ENCODE measurements around the gene CDK4.
"Not testable (repeated sequence)": the region's sequence is repeated elsewhere in the genome, so short reads cannot be mapped to it uniquely, and the experiment has no call there.

Gene CDK4

DNA sequence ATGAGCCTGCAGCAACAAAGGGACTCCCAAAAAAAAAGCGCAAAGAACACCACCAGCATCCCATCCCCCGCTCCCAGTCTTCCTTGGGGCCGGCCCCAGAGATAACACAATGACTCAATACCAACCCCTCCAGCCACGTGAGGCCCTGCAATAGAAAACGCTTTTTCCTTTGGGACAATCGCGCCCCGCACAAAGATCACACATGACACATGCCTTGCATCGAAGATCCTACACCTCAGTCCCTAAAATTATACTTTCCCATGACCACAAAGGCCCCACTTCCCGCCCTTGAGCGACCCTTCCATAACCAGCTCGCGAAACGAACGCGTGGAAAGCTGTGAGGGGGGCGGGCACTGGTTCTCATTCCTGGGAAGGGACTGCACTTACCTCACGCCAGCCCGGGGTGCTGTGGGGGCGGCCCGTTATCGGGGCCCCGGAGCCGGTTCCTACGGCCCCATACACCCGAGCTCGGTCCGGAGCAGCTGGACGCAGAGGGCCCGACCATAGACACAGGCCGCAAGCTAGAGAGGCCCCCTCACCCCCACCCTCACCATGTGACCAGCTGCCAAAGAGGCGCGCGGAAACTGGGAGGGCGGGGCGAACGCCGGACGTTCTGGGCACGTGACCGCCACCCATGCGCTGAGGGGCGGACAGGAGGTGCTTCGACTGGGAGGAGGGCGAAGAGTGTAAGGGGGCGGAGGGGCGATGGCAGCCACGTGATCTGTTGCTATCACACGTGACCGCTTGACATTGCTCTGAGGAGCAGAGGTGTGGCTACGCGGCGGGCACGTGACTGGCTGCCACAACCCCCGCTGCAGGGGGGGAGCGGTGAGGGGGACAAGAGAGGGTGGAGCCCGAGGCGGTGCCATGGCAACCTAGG is at the start of gene CDK4:
CDK4 (minus strand) TSS at position 523 of the 880 bp plus-strand sequence. CDS start 593 bp downstream, outside the sequence.
- peak; percentile 94 to 99 (median 97) for DNase-seq (ENCODE audit: low read depth in 3 of 3)

- no peak for DNase-seq (ENCODE audit: low read depth in 3 of 3)
These were observed 48.9 kb upstream of the CDK4 start for GRCh38 chr12:57800965-57801364.

DNA sequence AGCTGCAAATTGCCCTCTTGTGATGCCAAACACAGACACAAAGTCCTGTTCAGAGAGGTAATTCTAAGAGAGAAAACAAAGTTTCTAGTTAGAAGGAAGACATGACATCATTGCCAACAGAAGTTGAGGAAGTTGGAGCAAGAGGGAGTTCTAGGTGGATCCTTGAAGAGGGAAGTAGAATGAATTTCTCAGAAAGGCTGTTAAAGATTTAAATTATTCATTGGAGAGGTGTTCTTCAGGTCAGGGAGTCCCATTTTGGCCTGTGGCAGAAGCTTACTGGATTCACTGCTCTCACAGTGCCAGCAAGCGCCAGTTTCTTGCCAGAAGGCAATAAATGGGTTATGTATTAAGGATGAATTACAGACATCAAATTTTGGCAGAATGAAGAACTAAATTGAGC is 45.8 kb upstream of the CDK4 start:
- DNase-seq (ENCODE audit: low read depth in 3 of 3): no peak

GRCh38 chr12:57796996-57797395 is 44.9 kb upstream of the CDK4 start:
- no peak for DNase-seq (ENCODE audit: low read depth in 3 of 3)

DNA sequence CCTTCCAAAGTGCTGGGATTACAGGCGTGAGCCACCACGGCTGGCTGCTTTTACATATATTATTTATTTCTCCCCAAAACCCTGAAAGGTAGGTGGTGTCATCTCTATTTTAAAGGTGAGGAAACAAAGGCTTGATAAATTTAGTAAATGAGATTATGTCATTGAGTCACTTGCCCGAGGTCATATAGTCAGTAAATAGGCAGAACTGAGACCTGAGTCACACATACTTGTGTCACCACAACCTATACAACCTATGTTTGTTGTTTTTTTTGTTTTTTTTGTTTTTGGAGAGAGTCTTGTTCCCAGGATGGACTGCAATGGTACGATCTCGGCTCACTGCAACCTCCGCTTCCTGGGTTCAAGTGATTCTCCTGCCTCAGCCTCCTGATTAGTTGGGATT is 43.2 kb upstream of the CDK4 start:
- DNase-seq (ENCODE audit: low read depth in 3 of 3): no peak

- DNase-seq (ENCODE audit: low read depth in 3 of 3): no peak
These were observed 41.8 kb upstream of the CDK4 start for GRCh38 chr12:57793920-57794319.

- DNase-seq (ENCODE audit: low read depth in 3 of 3): no peak
These were observed 31.8 kb upstream of the CDK4 start for GRCh38 chr12:57783861-57784260.

- no peak for DNase-seq (ENCODE audit: low read depth in 3 of 3)
These were observed 31.3 kb upstream of the CDK4 start for GRCh38 chr12:57783466-57783801.

GRCh38 chr12:57782608-57783465 is 30.7 kb upstream of the CDK4 start, which contains the start of gene TSFM:
Gene TSFM, plus strand, starts transcription at chr12:57782787. Its CDS starts 15 bp downstream, at chr12:57782802.
- peak; percentile 92 to 97 (median 96) for DNase-seq (ENCODE audit: low read depth in 3 of 3)

GRCh38 chr12:57782243-57782607 is 30.1 kb upstream of the CDK4 start:
- no peak for DNase-seq (ENCODE audit: low read depth in 3 of 3)

DNA sequence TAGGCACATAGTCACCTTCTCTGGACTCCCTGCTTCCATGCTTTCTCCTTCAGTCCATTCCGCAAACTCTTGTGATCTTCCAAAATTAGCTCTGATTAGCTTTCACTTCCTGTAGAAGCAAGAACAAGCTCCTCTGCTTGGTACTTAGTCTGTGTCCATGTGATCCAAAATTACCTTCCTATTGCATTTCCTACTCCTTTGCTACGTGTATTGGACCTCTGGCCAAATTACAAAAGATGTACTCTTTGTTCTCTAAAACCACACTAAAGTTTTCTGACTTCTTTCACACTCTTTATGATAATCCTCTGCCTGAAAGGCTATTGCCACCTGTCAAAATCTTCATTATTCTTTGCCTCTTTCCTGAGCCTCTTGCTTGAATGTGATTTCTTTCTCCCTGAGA is 29.7 kb upstream of the CDK4 start:
- no peak for DNase-seq (ENCODE audit: low read depth in 3 of 3)

DNA sequence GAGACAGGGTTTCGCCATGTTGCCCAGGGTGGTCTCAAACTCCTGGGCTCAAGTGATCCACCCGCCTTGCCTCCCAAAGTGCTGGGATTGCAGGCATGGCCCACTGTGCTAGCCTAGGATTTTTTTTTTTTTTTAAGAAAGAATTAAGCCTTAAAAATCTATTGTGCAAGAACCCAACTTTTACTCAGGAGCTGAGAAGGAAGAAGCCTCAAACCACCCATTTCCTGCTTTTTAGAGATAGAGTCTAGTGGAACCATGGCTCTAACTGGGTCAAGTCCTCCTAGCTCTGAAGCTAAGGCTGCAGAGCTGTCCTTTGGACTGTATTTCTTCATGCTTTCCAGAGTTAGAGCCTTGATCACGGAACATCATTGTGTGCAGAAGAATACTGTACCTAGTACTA is 29.1 kb upstream of the CDK4 start:
- no peak for DNase-seq (ENCODE audit: low read depth in 3 of 3)

- DNase-seq (ENCODE audit: low read depth in 3 of 3): no peak
These were observed 28.3 kb upstream of the CDK4 start for GRCh38 chr12:57780284-57780897.

- no peak for DNase-seq (ENCODE audit: low read depth in 3 of 3)
These were observed 27.6 kb upstream of the CDK4 start for GRCh38 chr12:57779736-57780135.

- no peak for DNase-seq (ENCODE audit: low read depth in 3 of 3)
These were observed 25.8 kb upstream of the CDK4 start for GRCh38 chr12:57777911-57778310.

DNA sequence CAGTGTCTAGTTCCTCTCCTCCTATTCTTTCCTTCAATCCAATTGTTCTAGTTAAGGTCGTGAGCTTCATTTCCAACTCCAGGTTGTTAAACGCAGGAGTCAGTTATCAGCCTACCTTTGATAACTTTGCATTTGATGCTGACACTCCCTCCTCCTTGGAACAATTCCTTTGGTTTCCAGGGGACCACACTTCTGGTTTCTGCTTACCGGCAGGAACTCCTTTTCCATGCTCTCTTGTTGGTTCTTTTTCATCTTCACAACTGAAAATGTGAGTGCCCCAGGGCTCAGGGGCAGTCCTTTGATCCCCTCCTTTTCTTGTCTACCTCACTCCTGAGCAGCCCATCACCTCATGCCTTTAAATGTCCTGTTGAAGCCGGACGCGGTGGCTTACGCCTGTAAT is 25.3 kb upstream of the CDK4 start:
- DNase-seq (ENCODE audit: low read depth in 3 of 3): no peak

- DNase-seq (ENCODE audit: low read depth in 3 of 3): no peak
These were observed 24.1 kb upstream of the CDK4 start for GRCh38 chr12:57776247-57776587.

DNA sequence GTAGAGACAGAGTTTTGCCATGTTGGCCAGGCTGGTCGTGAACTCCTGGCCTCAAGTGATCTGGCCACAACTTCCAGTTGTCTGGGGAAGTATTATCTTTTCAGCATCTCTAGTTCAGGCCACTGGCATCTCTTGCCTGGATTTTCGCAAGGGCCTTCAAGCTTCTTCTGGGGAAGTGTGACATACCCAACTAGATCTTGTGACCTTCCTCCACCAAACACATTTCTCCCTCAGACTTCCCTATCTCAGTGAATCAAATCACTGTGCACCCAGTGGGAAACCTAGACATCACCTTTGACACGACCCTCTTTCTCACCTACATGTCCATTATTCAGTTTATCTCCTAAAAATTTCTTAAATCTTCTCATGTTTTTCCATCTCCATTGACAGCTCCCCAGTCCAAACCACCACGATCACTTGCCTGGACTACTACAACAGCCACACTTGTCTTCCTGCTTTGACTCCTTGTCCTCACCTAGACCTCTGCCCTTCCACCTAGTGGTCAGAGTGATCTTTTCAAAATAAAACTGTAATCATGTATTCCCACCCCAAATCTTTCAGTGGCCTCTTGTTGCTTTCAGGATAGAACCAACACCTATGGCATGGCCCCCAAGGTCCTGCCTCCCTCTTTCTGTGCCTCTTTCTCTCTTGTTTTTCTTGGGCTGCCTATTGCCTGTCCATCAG is 23.6 kb upstream of the CDK4 start:
- DNase-seq (ENCODE audit: low read depth in 3 of 3): no peak

DNA sequence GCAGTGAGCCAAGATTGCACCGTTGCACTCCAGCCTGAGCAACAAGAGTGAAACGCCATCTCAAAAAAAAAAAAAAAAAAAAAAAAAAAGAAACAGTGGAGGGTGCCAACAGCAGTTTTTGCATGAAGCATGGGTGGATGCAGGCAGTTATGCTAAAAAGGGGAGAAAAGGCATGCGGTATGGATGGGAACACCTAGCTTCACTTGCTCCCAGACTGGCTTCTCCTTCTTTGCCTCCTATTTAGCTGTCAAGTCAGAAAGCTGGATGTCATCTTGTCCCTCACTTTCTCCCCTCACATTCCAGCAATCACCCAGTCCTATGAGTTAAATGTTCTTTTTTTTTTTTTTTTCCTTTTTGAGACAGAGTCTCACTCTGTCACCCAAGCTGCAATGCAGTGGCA is 22.9 kb upstream of the CDK4 start:
- DNase-seq (ENCODE audit: low read depth in 3 of 3): no peak

GRCh38 chr12:57774634-57775033 is 22.5 kb upstream of the CDK4 start:
- DNase-seq (ENCODE audit: low read depth in 3 of 3): not testable (repeated sequence)

DNA sequence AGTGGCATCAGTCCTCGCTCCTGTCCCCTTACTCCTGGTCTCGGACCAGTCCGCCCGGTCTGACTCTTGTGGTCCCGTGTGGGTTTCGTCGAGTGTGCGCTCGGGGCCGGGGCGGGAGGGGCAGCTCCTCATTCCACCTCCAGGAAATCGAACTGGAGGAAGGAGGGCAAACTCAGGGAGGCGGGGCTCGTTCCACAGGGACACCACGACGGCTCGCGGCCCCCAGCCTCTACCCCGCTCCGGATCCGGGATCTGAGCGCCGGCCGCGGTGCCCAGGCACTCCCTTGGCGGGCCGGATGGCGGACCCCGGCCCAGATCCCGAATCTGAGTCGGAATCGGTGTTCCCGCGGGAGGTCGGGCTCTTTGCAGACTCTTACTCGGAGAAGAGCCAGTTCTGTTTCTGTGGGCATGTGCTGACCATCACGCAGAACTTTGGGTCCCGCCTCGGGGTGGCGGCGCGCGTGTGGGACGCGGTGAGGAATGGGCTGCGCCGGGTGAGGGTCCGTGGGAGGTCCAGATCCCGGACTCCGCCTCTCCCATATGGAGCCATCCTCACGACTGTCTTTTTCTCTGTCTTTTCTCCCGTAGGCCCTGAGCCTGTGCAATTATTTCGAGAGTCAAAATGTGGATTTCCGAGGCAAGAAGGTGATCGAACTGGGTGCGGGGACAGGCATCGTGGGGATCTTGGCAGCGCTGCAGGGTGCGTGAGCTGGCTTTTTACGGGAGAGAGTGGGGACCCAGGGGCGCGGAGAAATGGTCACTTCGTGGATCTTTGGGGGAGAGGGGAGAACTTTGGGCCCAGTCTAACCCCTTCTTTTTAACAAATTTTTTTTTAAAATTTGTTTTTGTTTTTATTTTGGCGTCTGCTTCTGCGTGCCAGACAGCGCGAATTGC is 20.6 kb upstream of the CDK4 start, which contains the start of gene EEF1AKMT3:
EEF1AKMT3 (plus strand) TSS at position 186 of the 894 bp plus-strand sequence; CDS start at position 297, 111 bp downstream.
- DNase-seq (ENCODE audit: low read depth in 3 of 3): peak in 1 of 3 experiments; percentile 36

Data from stimulated activated CD4-positive, alpha-beta T cell treated with anti-CD3 and anti-CD28 coated beads, TNF-alpha, amount 100 ng/mL, for 24 hours (primary cell).